ENCODE measurements around the gene SLC16A7.

DNA sequence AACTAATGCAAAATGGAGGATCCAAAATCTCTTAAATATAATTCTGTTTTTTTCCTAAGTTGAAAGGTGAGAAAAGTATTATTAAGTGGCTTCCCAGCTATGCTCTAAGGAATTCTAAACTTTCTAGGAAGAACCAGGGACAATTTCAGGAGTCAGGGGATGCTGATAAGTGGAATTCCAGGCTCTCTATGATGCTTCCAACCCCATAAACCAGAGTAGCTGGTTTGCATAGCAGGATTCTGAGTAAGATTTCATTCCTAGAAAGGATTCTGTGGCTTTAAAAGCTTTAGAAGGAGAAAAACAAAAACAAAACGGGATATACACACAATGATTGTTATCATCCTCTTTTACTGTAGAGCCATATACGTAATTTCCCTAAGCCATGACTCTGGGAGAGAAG, 93.9 kb downstream of the SLC16A7 start:
- TF ChIP-seq, protein P1, sequence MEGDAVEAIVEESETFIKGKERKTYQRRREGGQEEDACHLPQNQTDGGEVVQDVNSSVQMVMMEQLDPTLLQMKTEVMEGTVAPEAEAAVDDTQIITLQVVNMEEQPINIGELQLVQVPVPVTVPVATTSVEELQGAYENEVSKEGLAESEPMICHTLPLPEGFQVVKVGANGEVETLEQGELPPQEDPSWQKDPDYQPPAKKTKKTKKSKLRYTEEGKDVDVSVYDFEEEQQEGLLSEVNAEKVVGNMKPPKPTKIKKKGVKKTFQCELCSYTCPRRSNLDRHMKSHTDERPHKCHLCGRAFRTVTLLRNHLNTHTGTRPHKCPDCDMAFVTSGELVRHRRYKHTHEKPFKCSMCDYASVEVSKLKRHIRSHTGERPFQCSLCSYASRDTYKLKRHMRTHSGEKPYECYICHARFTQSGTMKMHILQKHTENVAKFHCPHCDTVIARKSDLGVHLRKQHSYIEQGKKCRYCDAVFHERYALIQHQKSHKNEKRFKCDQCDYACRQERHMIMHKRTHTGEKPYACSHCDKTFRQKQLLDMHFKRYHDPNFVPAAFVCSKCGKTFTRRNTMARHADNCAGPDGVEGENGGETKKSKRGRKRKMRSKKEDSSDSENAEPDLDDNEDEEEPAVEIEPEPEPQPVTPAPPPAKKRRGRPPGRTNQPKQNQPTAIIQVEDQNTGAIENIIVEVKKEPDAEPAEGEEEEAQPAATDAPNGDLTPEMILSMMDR (IDR thresholded peaks at IDR 0.05), result no peak
- no peak for TF ChIP-seq POLR2A (IDR thresholded peaks at IDR 0.05)

Measured in ovary (tissue), 3 donors.